Suppressor macrophage treated with lipopolysaccharide for 4 hours (primary cell): ENCODE measurements around the gene ACADVL.
A peak's percentile ranks its signal among the peaks of the same experiment; 100 is the strongest.
"Not testable (repeated sequence)": the region's sequence is repeated elsewhere in the genome, so short reads cannot be mapped to it uniquely, and the experiment has no call there.

ENCODE experiments used
- DNase-seq: peaks from one replicate; pipeline ENCODE4 v3.0.0-alpha.2; 2020

Gene ACADVL

GRCh38 chr17:7219812-7220592 lies at the start of gene ACADVL, which contains the start of gene DLG4:
ACADVL (plus strand) TSS chr17:7219938; CDS start chr17:7219985, 47 bp downstream.
DLG4 (minus strand) TSS chr17:7219836.
- DNase-seq = peak; percentile 89

- DNase-seq = not testable (repeated sequence)
Measured at GRCh38 chr17:7172522-7173191, 47.1 kb upstream of the ACADVL start.

- DNase-seq = peak; percentile 66
Measured at GRCh38 chr17:7173687-7174602, 45.8 kb upstream of the ACADVL start.

- DNase-seq = no peak
Measured at GRCh38 chr17:7174603-7175326, 45.0 kb upstream of the ACADVL start.

GRCh38 chr17:7175330-7175733 lies 44.4 kb upstream of the ACADVL start:
- no peak for DNase-seq

GRCh38 chr17:7176107-7176840 lies 43.5 kb upstream of the ACADVL start:
- no peak for DNase-seq

GRCh38 chr17:7176841-7177190 lies 42.9 kb upstream of the ACADVL start:
- no peak for DNase-seq

GRCh38 chr17:7177191-7177953 lies 42.4 kb upstream of the ACADVL start:
- DNase-seq = peak; percentile 82

GRCh38 chr17:7177954-7178477 lies 41.7 kb upstream of the ACADVL start:
- DNase-seq = no peak

- no peak for DNase-seq
Measured at GRCh38 chr17:7178973-7179316, 40.8 kb upstream of the ACADVL start.

- no peak for DNase-seq
Measured at GRCh38 chr17:7179317-7180254, 40.2 kb upstream of the ACADVL start, which contains the start of gene ASGR1. ASGR1 (minus strand) TSS chr17:7179370; CDS start chr17:7178563, 807 bp downstream.

- not testable (repeated sequence) for DNase-seq
Measured at GRCh38 chr17:7182101-7182500, 37.6 kb upstream of the ACADVL start.

- no peak for DNase-seq
Measured at GRCh38 chr17:7183433-7184090, 36.2 kb upstream of the ACADVL start.

- peak; percentile 64 for DNase-seq
Measured at GRCh38 chr17:7184091-7184488, 35.6 kb upstream of the ACADVL start.

- no peak for DNase-seq
Measured at GRCh38 chr17:7184647-7185046, 35.1 kb upstream of the ACADVL start.

GRCh38 chr17:7186241-7186640 lies 33.5 kb upstream of the ACADVL start:
- DNase-seq = no peak

GRCh38 chr17:7190276-7190917 lies 29.3 kb upstream of the ACADVL start:
- no peak for DNase-seq

GRCh38 chr17:7191069-7191468 lies 28.7 kb upstream of the ACADVL start:
- DNase-seq = no peak
